ENCODE measurements around the gene TMEM87A.

GRCh38 chr15:42240823-42241222 lies 32.4 kb downstream of the TMEM87A start:
- TF ChIP-seq, protein P1, sequence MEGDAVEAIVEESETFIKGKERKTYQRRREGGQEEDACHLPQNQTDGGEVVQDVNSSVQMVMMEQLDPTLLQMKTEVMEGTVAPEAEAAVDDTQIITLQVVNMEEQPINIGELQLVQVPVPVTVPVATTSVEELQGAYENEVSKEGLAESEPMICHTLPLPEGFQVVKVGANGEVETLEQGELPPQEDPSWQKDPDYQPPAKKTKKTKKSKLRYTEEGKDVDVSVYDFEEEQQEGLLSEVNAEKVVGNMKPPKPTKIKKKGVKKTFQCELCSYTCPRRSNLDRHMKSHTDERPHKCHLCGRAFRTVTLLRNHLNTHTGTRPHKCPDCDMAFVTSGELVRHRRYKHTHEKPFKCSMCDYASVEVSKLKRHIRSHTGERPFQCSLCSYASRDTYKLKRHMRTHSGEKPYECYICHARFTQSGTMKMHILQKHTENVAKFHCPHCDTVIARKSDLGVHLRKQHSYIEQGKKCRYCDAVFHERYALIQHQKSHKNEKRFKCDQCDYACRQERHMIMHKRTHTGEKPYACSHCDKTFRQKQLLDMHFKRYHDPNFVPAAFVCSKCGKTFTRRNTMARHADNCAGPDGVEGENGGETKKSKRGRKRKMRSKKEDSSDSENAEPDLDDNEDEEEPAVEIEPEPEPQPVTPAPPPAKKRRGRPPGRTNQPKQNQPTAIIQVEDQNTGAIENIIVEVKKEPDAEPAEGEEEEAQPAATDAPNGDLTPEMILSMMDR (IDR thresholded peaks at IDR 0.05) = no peak
- TF ChIP-seq POLR2A (IDR thresholded peaks at IDR 0.05) = no peak

Measured in heart left ventricle (tissue), 13 donors.